NCI-H748 (cell line): ENCODE data around the gene ESYT2.
"Not testable (repeated sequence)": the region's sequence is repeated elsewhere in the genome, so short reads cannot be mapped to it uniquely, and the experiment has no call there.

Experiments used
- DNase-seq: peaks from one replicate; lab custom pipeline; 2025; ENCODE audit not compliant: unreplicated experiment; lab: John Stamatoyannopoulos, UW

Gene ESYT2

DNA sequence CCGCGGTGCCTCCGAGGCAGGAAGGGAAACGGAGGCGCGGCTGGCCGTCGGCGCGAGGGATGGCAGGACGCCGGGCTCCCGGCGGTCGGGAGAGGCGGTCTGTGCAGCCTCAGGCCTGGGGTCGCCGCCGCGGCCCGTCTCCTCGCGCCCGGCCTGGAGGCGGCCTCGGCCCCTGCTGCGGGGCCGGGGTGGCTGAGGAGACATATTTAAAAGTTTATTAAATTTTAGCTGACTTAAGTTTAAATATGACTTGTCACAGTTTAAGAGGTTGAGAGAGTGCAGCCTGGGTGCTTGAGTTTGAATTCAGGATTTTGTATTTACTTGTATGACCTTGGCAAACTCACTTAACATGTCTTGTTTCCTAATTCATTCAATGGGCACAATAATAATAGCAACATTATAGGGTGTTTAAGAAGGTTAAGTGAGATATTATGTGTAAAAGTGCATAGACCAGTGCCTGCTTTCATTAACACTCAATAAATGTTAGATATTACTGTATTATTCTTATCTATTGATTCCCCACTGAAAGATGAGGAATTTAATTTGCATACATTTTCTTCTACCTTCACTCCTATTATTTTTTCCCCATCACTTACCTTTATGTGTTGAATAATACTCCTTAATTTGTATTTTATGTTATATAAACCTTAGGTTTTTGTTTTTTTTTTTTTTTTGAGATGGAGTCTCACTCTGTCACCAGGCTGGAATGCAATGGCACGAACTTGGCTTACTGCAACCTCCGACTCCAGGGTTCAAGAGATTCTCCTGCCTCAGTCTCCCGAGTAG is 27.8 kb upstream of the ESYT2 start:
- peak; percentile 67 for DNase-seq

DNA sequence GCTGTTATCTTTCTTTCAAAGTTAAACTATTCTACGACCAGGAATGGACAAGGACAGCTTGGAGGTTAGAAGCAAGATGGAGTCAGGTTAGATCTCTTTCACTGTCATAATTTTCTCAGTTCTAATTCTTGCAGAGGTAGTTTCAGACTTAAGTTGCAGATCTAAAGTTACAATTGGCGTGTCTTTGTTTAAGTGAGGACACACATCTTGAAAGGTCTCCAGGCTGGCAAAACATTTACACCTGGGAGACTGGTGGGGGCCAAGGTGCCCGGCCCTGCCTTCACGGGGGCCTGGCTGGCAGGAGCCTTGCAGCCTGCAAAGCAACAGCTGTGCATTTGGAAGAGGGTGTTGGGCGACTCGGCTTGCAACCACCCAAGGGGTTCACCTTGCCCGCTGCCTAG is 25.4 kb upstream of the ESYT2 start:
- no peak for DNase-seq

GRCh38 chr7:158850545-158851102 is 21.3 kb upstream of the ESYT2 start:
- no peak for DNase-seq

DNA sequence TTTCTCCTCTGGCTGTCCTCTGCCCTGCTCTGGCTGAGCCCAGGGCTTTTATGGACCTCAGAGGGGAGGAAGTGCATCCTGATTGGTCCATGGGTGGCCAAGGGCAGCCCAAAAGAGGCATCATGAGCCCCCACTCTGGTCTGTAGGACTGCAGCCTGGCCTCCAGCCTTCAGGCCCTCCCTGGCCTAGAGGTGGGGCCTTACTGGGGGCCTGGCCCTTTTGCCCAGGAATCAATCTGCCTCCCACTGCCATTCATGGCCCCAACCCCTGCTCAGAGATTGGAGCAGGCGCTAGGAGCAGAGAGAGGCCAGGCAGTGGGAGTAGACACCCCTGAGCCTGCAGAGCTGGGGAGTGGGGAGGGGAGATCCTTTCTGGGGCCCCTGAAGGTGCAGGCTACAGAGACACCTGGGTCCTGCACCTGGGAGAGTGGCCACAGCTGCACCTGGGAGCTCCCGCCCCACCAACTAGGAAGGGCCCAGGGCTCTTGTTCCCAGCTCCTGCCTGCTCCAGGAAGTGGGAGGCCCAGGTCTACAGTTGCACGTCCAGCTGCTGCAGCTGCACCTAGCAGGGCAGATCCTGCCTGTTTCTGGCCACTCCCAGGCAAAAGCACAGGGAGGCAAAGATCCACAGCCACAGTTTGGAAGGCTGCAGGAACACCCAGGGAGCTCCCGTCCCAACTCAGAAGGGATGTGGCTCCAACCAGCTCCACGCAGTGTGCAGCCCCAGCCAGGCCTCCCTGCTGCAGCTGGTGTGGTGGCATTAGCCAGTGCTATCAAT is 20.6 kb upstream of the ESYT2 start:
- DNase-seq: peak; percentile 18

GRCh38 chr7:158849442-158849767 is 20.1 kb upstream of the ESYT2 start:
- DNase-seq: no peak

DNA sequence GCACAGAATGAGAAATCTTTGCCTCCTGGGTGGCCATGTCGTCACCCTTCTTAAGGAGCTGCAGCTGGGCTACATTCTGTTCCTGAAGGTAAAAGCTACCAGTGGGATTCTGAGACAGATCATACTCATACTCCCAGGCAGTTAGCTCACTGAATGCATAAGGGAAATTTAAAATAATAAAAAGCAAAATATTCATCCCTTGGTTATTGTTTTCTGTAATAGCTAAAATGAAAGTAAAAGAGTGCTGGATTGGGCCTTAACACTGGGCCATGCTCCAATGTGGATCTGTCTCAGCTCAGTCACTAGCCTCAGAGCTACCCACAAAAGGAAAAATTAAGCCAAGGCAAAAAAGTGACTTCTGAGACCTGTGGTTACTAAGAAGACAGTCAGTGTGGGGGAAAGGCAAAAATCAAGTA is 18.1 kb upstream of the ESYT2 start:
- DNase-seq: no peak

DNA sequence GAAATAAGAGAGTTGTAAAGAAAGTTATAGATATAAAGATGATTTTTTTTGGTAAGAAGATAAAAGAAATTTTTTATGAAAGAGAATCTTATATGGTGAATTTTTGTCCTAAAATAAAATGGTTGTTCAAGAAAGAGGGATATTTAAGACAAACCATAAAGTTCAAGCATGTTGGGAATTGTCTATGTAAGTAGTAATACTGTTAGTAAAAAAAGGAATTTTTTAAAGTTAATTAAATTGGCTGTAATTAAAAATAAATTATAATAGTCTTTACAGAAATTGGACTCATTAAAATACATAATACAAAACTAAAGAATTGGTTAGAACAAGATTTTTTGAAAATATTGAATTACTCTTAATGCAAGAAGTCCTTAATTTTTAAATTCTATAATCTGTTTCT is 17.0 kb upstream of the ESYT2 start:
- no peak for DNase-seq

GRCh38 chr7:158843771-158844170 is 14.5 kb upstream of the ESYT2 start:
- DNase-seq: no peak

DNA sequence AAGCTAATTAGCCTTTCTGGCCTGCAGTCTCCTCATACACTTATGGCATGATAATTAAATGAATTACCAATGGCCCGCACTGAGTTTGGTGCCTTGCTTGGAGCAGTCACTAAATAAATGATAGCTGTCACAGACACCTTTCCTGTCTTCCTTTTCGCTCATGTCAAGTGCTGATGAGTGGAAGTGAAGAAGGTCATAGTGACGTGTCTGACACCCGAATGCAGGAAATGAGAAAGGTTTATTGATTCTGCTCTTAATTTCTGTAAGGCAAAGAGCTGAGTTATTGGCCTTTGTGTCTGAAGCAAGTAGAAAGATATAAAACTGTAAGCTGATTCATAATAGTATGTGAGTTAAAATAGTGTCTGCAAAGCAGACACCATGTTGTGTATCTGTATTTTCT is 13.2 kb upstream of the ESYT2 start:
- no peak for DNase-seq

DNA sequence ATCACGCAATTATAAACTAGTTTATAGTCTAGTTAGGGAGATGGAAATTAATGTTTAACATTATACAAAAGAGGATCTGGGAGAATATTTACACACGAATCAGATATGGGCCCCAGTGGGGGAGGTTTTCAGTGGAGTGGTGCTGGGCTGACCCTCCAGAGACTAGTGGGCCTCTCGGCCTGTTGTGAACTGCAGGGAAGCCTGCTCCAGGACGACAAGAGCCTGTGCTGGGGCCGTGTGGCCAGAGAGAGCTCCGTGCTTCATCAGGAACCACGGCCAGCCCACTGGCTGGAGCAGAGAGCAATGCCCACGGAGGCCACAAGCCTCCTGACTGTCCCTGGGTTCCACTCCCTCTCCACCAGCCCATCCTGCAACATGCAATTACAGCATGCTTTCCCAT is 11.3 kb upstream of the ESYT2 start:
- DNase-seq: no peak

DNA sequence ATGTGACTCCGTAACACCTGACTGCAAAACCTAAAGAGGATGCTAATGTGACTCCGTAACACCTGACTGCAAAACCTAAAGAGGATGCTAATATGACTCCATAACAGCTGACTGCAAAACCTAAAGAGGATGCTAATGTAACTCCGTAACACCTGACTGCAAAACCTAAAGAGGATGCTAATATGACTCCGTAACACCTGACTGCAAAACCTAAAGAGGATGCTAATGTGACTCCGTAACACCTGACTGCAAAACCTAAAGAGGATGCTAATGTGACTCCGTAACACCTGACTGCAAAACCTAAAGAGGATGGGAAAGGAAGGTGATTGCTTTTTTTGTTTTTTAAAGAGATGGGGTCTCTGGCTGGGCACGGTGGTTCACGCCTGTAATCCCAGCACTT is 9.9 kb upstream of the ESYT2 start:
- not testable (repeated sequence) for DNase-seq

- DNase-seq: peak; percentile 73
Observed at GRCh38 chr7:158837790-158838637, 8.7 kb upstream of the ESYT2 start.

- no peak for DNase-seq
Observed at GRCh38 chr7:158836692-158837091, 7.4 kb upstream of the ESYT2 start.

GRCh38 chr7:158834878-158835784 is 5.8 kb upstream of the ESYT2 start:
- no peak for DNase-seq

DNA sequence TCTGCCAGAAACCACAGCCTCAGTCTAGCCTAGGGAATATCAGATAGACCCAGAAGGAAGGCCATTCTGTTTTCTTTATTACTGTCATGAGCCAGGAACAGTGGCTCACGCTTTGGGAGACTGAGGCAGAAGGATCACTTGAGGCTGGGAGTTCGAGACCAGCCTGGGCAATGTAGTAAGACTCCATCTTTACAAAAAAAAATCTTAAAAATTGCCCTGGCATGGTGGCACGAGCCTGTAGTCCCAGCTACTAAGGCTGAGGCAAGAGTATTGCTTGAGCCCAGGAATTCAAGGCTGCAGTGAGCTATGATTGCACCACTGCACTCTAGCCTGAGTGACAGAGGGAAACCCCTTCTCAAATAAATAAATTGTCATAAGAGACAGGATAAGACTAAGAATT is 3.7 kb upstream of the ESYT2 start:
- DNase-seq: no peak

GRCh38 chr7:158831738-158832091 is 2.4 kb upstream of the ESYT2 start:
- no peak for DNase-seq

DNA sequence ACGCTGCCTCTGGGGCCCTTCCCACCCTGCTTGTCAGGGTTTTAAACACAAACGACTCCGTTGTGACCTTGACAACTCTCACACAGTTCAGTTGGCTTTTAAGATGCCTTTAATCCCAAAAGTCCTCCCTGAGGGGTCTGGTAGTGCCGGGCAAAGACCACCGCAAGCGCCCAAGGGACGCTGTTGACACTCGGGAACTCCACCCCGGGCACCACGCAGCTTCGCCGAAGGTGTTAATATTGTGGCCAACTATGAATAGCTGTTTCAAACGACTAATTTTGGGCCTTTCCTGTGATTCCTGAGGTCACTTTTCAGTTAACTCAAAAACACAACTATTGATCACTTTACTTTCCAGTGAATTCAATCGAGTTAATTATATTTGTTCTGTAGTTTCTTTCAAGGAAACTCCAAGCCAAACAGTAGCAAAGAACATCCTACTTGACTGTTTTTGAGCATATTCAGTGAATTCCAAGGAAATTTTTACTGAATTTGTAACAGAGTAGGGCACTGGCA is 958 bp upstream of the ESYT2 start:
- DNase-seq: peak; percentile 52

- DNase-seq: peak; percentile 90
Observed at GRCh38 chr7:158829021-158829341, 328 bp downstream of the ESYT2 start.

GRCh38 chr7:158828133-158829020 is 932 bp downstream of the ESYT2 start:
- DNase-seq: peak; percentile 59
